Fibroblast of skin of right biceps (primary cell): ENCODE data around the gene LUC7L.
"Not testable (repeated sequence)": the region's sequence is repeated elsewhere in the genome, so short reads cannot be mapped to it uniquely, and the experiment has no call there.

Source experiments
- DNase-seq: peaks from one replicate; pipeline ENCODE4 v3.0.0-alpha.2; 2013

Gene LUC7L

GRCh38 chr16:228852-229730, at the start of gene LUC7L:
Gene LUC7L (minus strand): TSS chr16:229449. CDS start chr16:229339, 110 bp downstream.
- DNase-seq, result peak; percentile 89

GRCh38 chr16:278863-279366, 49.7 kb upstream of the LUC7L start:
- peak; percentile 15 for DNase-seq

- no peak for DNase-seq
These were observed 47.3 kb upstream of the LUC7L start for GRCh38 chr16:276426-277077.

GRCh38 chr16:275786-276232, 46.6 kb upstream of the LUC7L start, which contains the start of gene RGS11:
Gene RGS11 (minus strand): TSS chr16:275944. CDS start chr16:275911, 33 bp downstream.
- no peak for DNase-seq

- no peak for DNase-seq
These were observed 45.9 kb upstream of the LUC7L start for GRCh38 chr16:275041-275641.

GRCh38 chr16:273547-274421, 44.5 kb upstream of the LUC7L start:
- DNase-seq, result no peak

- DNase-seq, result no peak
These were observed 43.6 kb upstream of the LUC7L start for GRCh38 chr16:272633-273546.

GRCh38 chr16:270381-271255, 41.4 kb upstream of the LUC7L start:
- no peak for DNase-seq

- no peak for DNase-seq
These were observed 40.0 kb upstream of the LUC7L start for GRCh38 chr16:269061-269796.

- DNase-seq, result no peak
These were observed 39.1 kb upstream of the LUC7L start for GRCh38 chr16:268141-269053.

- not testable (repeated sequence) for DNase-seq
These were observed 38.3 kb upstream of the LUC7L start for GRCh38 chr16:267562-267961.

- no peak for DNase-seq
These were observed 37.3 kb upstream of the LUC7L start for GRCh38 chr16:266258-267164.

- DNase-seq, result no peak
These were observed 36.5 kb upstream of the LUC7L start for GRCh38 chr16:265711-266110.

- no peak for DNase-seq
These were observed 35.8 kb upstream of the LUC7L start for GRCh38 chr16:265002-265529.

GRCh38 chr16:264440-264951, 35.2 kb upstream of the LUC7L start:
- no peak for DNase-seq

- no peak for DNase-seq
These were observed 34.7 kb upstream of the LUC7L start for GRCh38 chr16:263944-264343.
